ENCODE measurements around the gene TTC13. TPM values are rescaled to one million over a fixed set of nuclear protein-coding genes. Genes with fewer than 3 reads are reported as not detected.

The TTC13 gene
- total and polyA plus RNA-seq, 10 of the 15 experiments (the other 5 are each of a cell fraction or from before 2014, with no cell fraction given) = 5.8 to 30.8 (median 18.5) TPM

DNA sequence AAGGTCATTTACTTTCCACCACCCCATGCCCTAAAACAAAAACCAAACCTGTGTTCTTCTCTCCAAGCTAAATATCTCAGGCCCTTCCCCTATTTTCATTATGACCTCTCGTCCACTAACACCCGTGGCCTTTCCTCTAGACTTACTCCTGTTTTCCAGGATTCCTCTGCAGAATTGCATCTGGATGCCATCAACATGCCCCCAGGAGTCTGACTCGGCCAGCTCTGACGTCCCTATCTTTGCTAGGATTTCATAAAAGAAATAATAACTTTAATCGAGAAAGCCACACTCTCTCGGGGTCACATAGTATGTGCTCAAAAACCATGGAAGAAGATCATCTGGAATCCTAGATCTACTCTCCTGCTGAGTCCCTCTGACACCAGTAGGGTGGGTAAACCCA is 47.9 kb upstream of the TTC13 start:
- ChIA-PET RAD21 (ENCODE audit: unreplicated experiment) (no interaction called here), SMC1A (ENCODE audit: uncharacterized antibody, unreplicated experiment) (no interaction called here), POLR2A (no interaction called here), CTCF (no interaction called here)
- WGBS (ENCODE audit: insufficient coverage, insufficient replicate concordance, low lambda C conversion rate, missing lambda C conversion rate) = 27% methylated on average over 6 of the region's 6 CpGs
- DNase-seq (ENCODE audit: low read depth, low spot score) (no peak), ATAC-seq (no peak), FAIRE-seq (no peak)
- Histone ChIP-seq H2AFZ (ENCODE audit: control insufficient read depth, low read depth, low read length) (no peak overlapping the region), H4K20me1 (ENCODE audit: control insufficient read depth, insufficient read depth) (no peaks in the 10 kb centered on the region), H3K27ac (ENCODE audit: control insufficient read depth, insufficient read depth) (no peak overlapping the region), H3K36me3 (ENCODE audit: control insufficient read depth in 2 of 2, insufficient read depth in 2 of 2, low read length in 1 of 2) (no peaks in the 10 kb centered on the region), H3K4me1 (ENCODE audit: control insufficient read depth, insufficient read depth, low read length) (no peaks in the 10 kb centered on the region), H3K79me2 (ENCODE audit: control insufficient read depth, insufficient read depth, low read length) (no peaks in the 10 kb centered on the region), H3K4me3 (no peak overlapping the region), H3K9ac (ENCODE audit: control insufficient read depth, insufficient read depth, low read length) (no peak overlapping the region), H3K9me3 (replicated peaks; ENCODE audit: control insufficient read depth, insufficient read depth, low read length) (no peaks in the 10 kb centered on the region), H3K27me3 (replicated peaks in 1 of 2; ENCODE audit: control insufficient read depth in 2 of 2, insufficient read depth in 2 of 2, low read length in 1 of 2) (no peaks in the 10 kb centered on the region), H3K4me2 (ENCODE audit: control insufficient read depth, insufficient read depth) (no peak overlapping the region)
- intact Hi-C loops (cut with micrococcal nuclease; ENCODE audit: unreplicated experiment) = no loop called here
- in situ Hi-C loops (cut with MboI) = no loop called here
- TF ChIP-seq SMC3 (IDR thresholded peaks at IDR 0.05; ENCODE audit: borderline replicate concordance, low read length) (no peak), HDAC2 (IDR thresholded peaks at IDR 0.05) (no peak), SRF (IDR thresholded peaks at IDR 0.05; ENCODE audit: low read depth in 2 of 2, low read length in 2 of 2) (no peak), SPI1 (IDR thresholded peaks at IDR 0.05; ENCODE audit: borderline replicate concordance, insufficient read depth, low read depth, low read length) (no peak), MTA3 (IDR thresholded peaks at IDR 0.05; ENCODE audit: borderline replicate concordance, low read length) (no peak), ASH2L (IDR thresholded peaks at IDR 0.05; ENCODE audit: borderline replicate concordance, low read depth) (no peak)
- no TSS peak for BruUV-seq (replicated peaks)

DNA sequence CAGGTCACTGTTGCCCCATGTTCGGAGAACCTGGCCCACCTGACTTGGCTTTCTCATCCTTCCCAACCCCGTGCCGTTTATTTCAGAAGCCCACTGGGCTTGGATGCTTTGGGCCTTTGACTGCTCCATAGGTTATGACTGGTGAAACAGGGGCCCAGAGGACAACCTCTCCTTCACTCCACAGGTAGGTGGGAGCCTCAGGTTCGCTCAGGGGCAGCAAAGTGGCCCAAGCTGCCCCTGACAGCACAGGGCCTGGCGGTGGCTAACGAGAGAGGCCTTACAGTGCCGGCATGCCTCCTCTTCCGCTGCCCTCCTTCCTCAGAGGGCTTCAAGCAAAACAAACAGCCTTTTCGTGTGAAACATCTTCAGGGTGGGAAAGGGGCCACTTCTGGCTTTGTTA is 44.5 kb upstream of the TTC13 start:
- POLR2A ChIA-PET = no interaction called here
- H3K9ac ChIP-seq (ENCODE audit: control insufficient read depth, insufficient read depth, low read length) = no peak overlapping the region
- FAIRE-seq (no peak), DNase-seq (ENCODE audit: low read depth, low spot score) (no peak), ATAC-seq (no peak)
- no peak overlapping the region for H3K27ac ChIP-seq (ENCODE audit: control insufficient read depth, insufficient read depth)
- H3K4me2 ChIP-seq (ENCODE audit: control insufficient read depth, insufficient read depth) = no peak overlapping the region
- no TSS peak for BruUV-seq (replicated peaks)
- H2AFZ ChIP-seq (ENCODE audit: control insufficient read depth, low read depth, low read length) = no peak overlapping the region
- RAD21 ChIA-PET (ENCODE audit: unreplicated experiment) = no interaction called here
- 53% methylated on average over 9 of the region's 9 CpGs for WGBS (ENCODE audit: insufficient coverage, insufficient replicate concordance, low lambda C conversion rate, missing lambda C conversion rate)
- H3K4me1 ChIP-seq (ENCODE audit: control insufficient read depth, insufficient read depth, low read length) = no peaks in the 10 kb centered on the region
- H3K9me3 ChIP-seq (replicated peaks; ENCODE audit: control insufficient read depth, insufficient read depth, low read length) = no peaks in the 10 kb centered on the region
- H3K4me3 ChIP-seq = no peak overlapping the region
- no peaks in the 10 kb centered on the region for H3K27me3 ChIP-seq (replicated peaks in 1 of 2; ENCODE audit: control insufficient read depth in 2 of 2, insufficient read depth in 2 of 2, low read length in 1 of 2)
- no peaks in the 10 kb centered on the region for H4K20me1 ChIP-seq (ENCODE audit: control insufficient read depth, insufficient read depth)
- in situ Hi-C loops (cut with MboI) (no loop called here), intact Hi-C loops (cut with micrococcal nuclease; ENCODE audit: unreplicated experiment) (no loop called here)
- CTCF ChIA-PET = no interaction called here
- H3K36me3 ChIP-seq (ENCODE audit: control insufficient read depth in 2 of 2, insufficient read depth in 2 of 2, low read length in 1 of 2) = no peaks in the 10 kb centered on the region
- H3K79me2 ChIP-seq (ENCODE audit: control insufficient read depth, insufficient read depth, low read length) = no peaks in the 10 kb centered on the region
- SMC1A ChIA-PET (ENCODE audit: uncharacterized antibody, unreplicated experiment) = no interaction called here
- TF ChIP-seq BCL11A (IDR thresholded peaks at IDR 0.05; ENCODE audit: low read depth, low read length) = no peak
- TF ChIP-seq SIX5 (IDR thresholded peaks at IDR 0.05; ENCODE audit: low read depth, low read length, severe bottlenecking) = no peak
- TF ChIP-seq STAT1 (conservative IDR thresholded peaks at IDR 0.05) = no peak
- TF ChIP-seq FOXK2 (IDR thresholded peaks at IDR 0.05) = no peak
- no peak for TF ChIP-seq HCFC1 (IDR thresholded peaks at IDR 0.05; ENCODE audit: low read length)
- TF ChIP-seq ZNF24 (IDR thresholded peaks at IDR 0.05) = no peak
- TF ChIP-seq SP1 (IDR thresholded peaks at IDR 0.05; ENCODE audit: low read depth, low read length) = no peak
- no peak for TF ChIP-seq CEBPB (IDR thresholded peaks at IDR 0.05; ENCODE audit: borderline replicate concordance in 1 of 2, low read depth in 2 of 2, low read length in 2 of 2)
- TF ChIP-seq, protein P1, sequence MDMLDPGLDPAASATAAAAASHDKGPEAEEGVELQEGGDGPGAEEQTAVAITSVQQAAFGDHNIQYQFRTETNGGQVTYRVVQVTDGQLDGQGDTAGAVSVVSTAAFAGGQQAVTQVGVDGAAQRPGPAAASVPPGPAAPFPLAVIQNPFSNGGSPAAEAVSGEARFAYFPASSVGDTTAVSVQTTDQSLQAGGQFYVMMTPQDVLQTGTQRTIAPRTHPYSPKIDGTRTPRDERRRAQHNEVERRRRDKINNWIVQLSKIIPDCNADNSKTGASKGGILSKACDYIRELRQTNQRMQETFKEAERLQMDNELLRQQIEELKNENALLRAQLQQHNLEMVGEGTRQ (IDR thresholded peaks at IDR 0.05; ENCODE audit: borderline replicate concordance, low read depth, low read length) = no peak
- TF ChIP-seq, protein P2, sequence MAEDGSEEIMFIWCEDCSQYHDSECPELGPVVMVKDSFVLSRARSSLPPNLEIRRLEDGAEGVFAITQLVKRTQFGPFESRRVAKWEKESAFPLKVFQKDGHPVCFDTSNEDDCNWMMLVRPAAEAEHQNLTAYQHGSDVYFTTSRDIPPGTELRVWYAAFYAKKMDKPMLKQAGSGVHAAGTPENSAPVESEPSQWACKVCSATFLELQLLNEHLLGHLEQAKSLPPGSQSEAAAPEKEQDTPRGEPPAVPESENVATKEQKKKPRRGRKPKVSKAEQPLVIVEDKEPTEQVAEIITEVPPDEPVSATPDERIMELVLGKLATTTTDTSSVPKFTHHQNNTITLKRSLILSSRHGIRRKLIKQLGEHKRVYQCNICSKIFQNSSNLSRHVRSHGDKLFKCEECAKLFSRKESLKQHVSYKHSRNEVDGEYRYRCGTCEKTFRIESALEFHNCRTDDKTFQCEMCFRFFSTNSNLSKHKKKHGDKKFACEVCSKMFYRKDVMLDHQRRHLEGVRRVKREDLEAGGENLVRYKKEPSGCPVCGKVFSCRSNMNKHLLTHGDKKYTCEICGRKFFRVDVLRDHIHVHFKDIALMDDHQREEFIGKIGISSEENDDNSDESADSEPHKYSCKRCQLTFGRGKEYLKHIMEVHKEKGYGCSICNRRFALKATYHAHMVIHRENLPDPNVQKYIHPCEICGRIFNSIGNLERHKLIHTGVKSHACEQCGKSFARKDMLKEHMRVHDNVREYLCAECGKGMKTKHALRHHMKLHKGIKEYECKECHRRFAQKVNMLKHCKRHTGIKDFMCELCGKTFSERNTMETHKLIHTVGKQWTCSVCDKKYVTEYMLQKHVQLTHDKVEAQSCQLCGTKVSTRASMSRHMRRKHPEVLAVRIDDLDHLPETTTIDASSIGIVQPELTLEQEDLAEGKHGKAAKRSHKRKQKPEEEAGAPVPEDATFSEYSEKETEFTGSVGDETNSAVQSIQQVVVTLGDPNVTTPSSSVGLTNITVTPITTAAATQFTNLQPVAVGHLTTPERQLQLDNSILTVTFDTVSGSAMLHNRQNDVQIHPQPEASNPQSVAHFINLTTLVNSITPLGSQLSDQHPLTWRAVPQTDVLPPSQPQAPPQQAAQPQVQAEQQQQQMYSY (CRISPR knock-in tag; IDR thresholded peaks at IDR 0.05) = no peak
- TF ChIP-seq MEF2B (IDR thresholded peaks at IDR 0.05; ENCODE audit: partially characterized antibody, poor library complexity, severe bottlenecking) = no peak

All from GM12878 (cell line).